HG02938 (cell line): ENCODE measurements around the gene YIPF2.

ENCODE experiments used
- ATAC-seq: cut with Tn5 transposase; IDR thresholded peaks from one replicate; pipeline ENCODE4 v1.9.1; 2021; ENCODE audit warnings: mild to moderate bottlenecking, moderate library complexity; ENCODE audit not compliant: unreplicated experiment

YIPF2 gene

GRCh38 chr19:10911579-10912363 is 16.7 kb downstream of the YIPF2 start:
- ATAC-seq, result no peak

- ATAC-seq, result no peak
Measured at GRCh38 chr19:10908380-10908960, 20.0 kb downstream of the YIPF2 start.

- no peak for ATAC-seq
Measured at GRCh38 chr19:10907925-10908324, 20.5 kb downstream of the YIPF2 start.

- ATAC-seq, result no peak
Measured at GRCh38 chr19:10899151-10899653, 29.2 kb downstream of the YIPF2 start.

GRCh38 chr19:10898633-10899032 is 29.8 kb downstream of the YIPF2 start:
- no peak for ATAC-seq

- no peak for ATAC-seq
Measured at GRCh38 chr19:10896851-10897526, 31.4 kb downstream of the YIPF2 start.

- no peak for ATAC-seq
Measured at GRCh38 chr19:10895920-10896319, 32.5 kb downstream of the YIPF2 start.

GRCh38 chr19:10895363-10895762 is 33.1 kb downstream of the YIPF2 start:
- ATAC-seq, result no peak

- no peak for ATAC-seq
Measured at GRCh38 chr19:10894911-10895213, 33.6 kb downstream of the YIPF2 start.

GRCh38 chr19:10892256-10892655 is 36.2 kb downstream of the YIPF2 start:
- no peak for ATAC-seq

- no peak for ATAC-seq
Measured at GRCh38 chr19:10891405-10892086, 36.9 kb downstream of the YIPF2 start.

- ATAC-seq, result no peak
Measured at GRCh38 chr19:10889880-10890279, 38.6 kb downstream of the YIPF2 start.

- ATAC-seq, result no peak
Measured at GRCh38 chr19:10888421-10888866, 40.0 kb downstream of the YIPF2 start.

- no peak for ATAC-seq
Measured at GRCh38 chr19:10887616-10888367, 40.6 kb downstream of the YIPF2 start.

GRCh38 chr19:10885201-10886169 is 43.0 kb downstream of the YIPF2 start:
- no peak for ATAC-seq

- ATAC-seq, result no peak
Measured at GRCh38 chr19:10884274-10884673, 44.2 kb downstream of the YIPF2 start.

GRCh38 chr19:10882108-10882457 is 46.4 kb downstream of the YIPF2 start:
- ATAC-seq, result no peak

GRCh38 chr19:10881403-10882107 is 46.9 kb downstream of the YIPF2 start:
- ATAC-seq, result no peak

GRCh38 chr19:10878253-10878652 is 50.2 kb downstream of the YIPF2 start:
- ATAC-seq, result no peak
